ENCODE measurements around the gene SEPTIN1. TPM values are rescaled to one million over a fixed set of nuclear protein-coding genes. Genes with fewer than 3 reads are reported as not detected.

SEPTIN1 gene
- total and polyA plus RNA-seq, 2 of the 13 experiments (the other 11 are each of a cell fraction or from before 2014, with no cell fraction given), result 0.18 to 0.67 TPM

DNA sequence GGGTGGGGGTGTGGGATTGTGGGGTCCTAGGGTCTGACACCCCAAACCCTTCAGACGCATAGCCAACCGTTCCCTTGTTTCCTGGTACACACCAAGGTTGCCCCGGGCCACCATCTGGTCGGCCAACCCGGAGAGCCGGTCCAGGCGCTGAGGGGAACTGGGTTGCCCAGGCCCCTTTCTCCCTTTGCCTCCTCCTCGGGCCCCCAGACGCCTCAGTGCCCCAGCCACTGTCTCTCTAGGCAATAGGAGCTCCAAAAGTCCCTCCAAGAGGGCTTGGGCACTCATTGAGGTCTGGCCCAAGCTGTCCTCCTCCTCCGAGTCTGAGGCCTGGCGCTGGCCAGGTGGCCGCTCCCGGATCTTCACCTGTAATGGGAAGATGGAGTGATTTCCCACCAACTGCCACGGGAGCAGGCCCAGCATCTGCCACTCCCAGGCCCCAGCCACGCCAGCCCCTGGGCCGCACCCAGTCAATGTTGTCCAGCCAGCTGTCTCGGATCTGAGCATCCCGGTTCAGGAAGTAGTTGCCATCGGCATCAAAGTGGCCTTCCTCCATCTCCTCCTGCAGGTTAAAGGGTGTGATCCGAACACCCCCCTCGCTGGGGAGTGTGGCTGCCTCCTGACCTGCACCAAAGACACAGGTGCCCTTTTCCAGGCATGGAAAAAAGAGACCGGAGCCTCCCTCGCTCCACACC lies 28.8 kb downstream of the SEPTIN1 start (continued):
- no peak for TF ChIP-seq PAXIP1 (CRISPR knock-in tag; conservative IDR thresholded peaks at IDR 0.05)
- TF ChIP-seq ZNF737 (CRISPR knock-in tag; IDR thresholded peaks at IDR 0.05; ENCODE audit: borderline replicate concordance), result no peak
- no peak for TF ChIP-seq IRF2 (CRISPR knock-in tag; IDR thresholded peaks at IDR 0.05)
- peak; percentile 29 for TF ChIP-seq U2AF1 (optimal IDR thresholded peaks at IDR 0.05; ENCODE audit: low read depth, low read length)
- TF ChIP-seq GMEB1 (CRISPR knock-in tag; IDR thresholded peaks at IDR 0.05; ENCODE audit: borderline replicate concordance), result no peak
- TF ChIP-seq ZNF546 (CRISPR knock-in tag; conservative IDR thresholded peaks at IDR 0.05), result no peak
- no peak for TF ChIP-seq ZNF549 (CRISPR knock-in tag; IDR thresholded peaks at IDR 0.05)
- TF ChIP-seq AGO1 (IDR thresholded peaks at IDR 0.05; ENCODE audit: low read depth, low read length, poor library complexity, severe bottlenecking), result peak; percentile 99
- 0 out of 2 replicates have a peak, but pooled peaks have one; percentile 45 for TF ChIP-seq ZNF354B (CRISPR knock-in tag; IDR thresholded peaks at IDR 0.05)
- TF ChIP-seq ZNF383 (CRISPR knock-in tag; IDR thresholded peaks at IDR 0.05; ENCODE audit: borderline replicate concordance), result no peak
- TF ChIP-seq PHB2 (IDR thresholded peaks at IDR 0.05; ENCODE audit: partially characterized antibody), result no peak
- TF ChIP-seq ZNF253 (CRISPR knock-in tag; IDR thresholded peaks at IDR 0.05; ENCODE audit: borderline replicate concordance), result no peak
- TF ChIP-seq ZNF580 (CRISPR knock-in tag; IDR thresholded peaks at IDR 0.05; ENCODE audit: borderline replicate concordance, low read depth), result no peak
- TF ChIP-seq TARDBP (CRISPR knock-in tag; IDR thresholded peaks at IDR 0.05), result no peak
- TF ChIP-seq ZFP62 (CRISPR knock-in tag; IDR thresholded peaks at IDR 0.05), result no peak
- TF ChIP-seq, protein P1, sequence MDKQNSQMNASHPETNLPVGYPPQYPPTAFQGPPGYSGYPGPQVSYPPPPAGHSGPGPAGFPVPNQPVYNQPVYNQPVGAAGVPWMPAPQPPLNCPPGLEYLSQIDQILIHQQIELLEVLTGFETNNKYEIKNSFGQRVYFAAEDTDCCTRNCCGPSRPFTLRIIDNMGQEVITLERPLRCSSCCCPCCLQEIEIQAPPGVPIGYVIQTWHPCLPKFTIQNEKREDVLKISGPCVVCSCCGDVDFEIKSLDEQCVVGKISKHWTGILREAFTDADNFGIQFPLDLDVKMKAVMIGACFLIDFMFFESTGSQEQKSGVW (CRISPR knock-in tag; IDR thresholded peaks at IDR 0.05; ENCODE audit: borderline replicate concordance), result no peak
- TF ChIP-seq, protein P2, sequence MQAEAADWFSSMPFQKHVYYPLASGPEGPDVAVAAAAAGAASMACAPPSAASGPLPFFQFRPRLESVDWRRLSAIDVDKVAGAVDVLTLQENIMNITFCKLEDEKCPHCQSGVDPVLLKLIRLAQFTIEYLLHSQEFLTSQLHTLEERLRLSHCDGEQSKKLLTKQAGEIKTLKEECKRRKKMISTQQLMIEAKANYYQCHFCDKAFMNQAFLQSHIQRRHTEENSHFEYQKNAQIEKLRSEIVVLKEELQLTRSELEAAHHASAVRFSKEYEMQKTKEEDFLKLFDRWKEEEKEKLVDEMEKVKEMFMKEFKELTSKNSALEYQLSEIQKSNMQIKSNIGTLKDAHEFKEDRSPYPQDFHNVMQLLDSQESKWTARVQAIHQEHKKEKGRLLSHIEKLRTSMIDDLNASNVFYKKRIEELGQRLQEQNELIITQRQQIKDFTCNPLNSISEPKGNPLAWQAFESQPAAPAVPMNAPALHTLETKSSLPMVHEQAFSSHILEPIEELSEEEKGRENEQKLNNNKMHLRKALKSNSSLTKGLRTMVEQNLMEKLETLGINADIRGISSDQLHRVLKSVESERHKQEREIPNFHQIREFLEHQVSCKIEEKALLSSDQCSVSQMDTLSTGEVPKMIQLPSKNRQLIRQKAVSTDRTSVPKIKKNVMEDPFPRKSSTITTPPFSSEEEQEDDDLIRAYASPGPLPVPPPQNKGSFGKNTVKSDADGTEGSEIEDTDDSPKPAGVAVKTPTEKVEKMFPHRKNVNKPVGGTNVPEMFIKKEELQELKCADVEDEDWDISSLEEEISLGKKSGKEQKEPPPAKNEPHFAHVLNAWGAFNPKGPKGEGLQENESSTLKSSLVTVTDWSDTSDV (CRISPR knock-in tag; IDR thresholded peaks at IDR 0.05), result no peak
- TF ChIP-seq TOPORS (CRISPR knock-in tag; IDR thresholded peaks at IDR 0.05), result no peak
- no peak for TF ChIP-seq ZBTB42 (CRISPR knock-in tag; IDR thresholded peaks at IDR 0.05)
- TF ChIP-seq ZBTB7B (CRISPR knock-in tag; IDR thresholded peaks at IDR 0.05), result no peak
- TF ChIP-seq EED (CRISPR knock-in tag; IDR thresholded peaks at IDR 0.05), result no peak
- no peak for TF ChIP-seq AHR (CRISPR knock-in tag; IDR thresholded peaks at IDR 0.05)
